ENCODE results near the gene FYN. TPM values are rescaled to one million over a fixed set of nuclear protein-coding genes. Genes with fewer than 3 reads are reported as not detected.

The FYN gene
- total RNA-seq, 2 donors from 2014 or later: 287 to 304 TPM

DNA sequence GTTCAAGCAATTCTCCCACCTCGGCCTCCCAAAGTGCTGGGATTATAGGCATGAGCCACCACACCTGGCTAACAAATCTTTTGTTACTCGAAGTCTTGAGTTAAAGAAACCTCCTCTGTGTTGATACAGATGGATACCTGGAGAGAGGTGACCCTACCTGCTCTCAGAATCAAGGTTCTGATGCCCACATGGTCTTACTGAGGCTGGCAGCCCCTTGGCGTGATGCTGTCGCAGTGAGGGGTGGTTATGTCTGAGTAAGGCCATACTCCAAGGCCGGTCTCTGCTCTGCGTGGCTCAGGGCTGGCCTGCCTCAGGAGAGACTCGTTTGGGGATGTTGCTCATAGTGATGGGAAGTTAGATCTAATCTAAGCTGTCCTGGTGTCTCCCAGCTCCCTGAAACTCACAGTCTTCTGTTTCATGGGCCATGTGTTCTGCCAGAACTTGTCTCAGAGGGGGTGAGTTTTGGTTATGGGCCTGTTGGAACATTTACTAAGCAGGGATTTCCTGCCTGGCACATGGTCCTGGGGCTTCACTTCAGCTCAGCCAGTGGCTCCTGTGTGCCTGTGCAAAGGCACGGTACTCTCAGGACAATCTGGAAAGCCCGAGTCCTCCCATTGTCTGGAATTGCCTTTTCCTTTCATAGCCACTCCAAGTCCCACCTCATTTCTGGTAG lies 250.1 kb downstream of the FYN start:
- Mint-ChIP-seq H3K9me3 (no peaks in the 10 kb centered on the region), H3K36me3 (no peaks in the 10 kb centered on the region), H3K27ac (no peak overlapping the region)
- ATAC-seq (no peak), DNase-seq (ENCODE audit: low spot score in 2 of 2) (no peak)

DNA sequence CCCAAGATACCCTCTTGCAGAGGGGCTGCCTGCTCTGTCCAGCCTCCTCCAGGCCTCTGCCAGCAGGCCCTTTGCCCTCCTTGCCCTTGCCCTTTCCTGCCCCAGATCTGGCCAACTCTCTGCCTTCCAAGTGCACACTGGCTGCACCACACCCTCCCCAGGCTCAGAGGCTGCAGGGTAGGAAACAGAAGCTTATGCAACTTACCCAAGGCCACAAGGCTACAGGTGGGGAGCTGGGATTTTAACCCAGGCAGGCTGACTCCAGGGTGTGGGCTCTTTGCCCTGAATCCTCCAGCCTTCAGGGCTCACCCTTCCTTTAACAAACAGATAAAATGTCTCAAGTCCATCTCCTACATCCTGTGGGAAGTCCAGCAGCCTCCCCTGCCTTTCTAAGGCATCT lies 253.1 kb downstream of the FYN start:
- Mint-ChIP-seq H3K27ac (no peak overlapping the region), H3K9me3 (no peaks in the 10 kb centered on the region), H3K36me3 (no peaks in the 10 kb centered on the region)
- DNase-seq (ENCODE audit: low spot score in 2 of 2): no peak
- ATAC-seq: no peak

DNA sequence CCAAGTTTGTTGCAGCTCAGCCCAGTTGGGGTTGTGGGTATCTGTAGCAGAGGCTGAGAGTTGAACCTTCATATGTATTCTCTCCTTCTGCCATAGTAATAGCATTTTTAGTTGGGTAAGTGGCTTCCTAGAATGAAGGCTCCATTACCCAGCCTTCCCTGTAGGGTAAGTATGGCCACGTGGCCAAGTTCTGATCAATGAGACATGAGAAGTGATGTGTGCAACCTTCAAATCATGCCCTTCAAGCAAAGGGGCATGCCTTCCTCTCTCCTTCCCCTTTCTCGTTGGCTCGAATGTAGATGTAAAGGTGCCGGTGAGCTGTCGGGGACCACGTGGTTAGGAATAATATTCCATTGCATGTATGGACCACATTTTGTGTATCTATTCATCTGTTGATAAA lies 254.8 kb downstream of the FYN start:
- no peaks in the 10 kb centered on the region for H3K9me3 Mint-ChIP-seq
- H3K27ac Mint-ChIP-seq: no peak overlapping the region
- ATAC-seq: no peak
- no peaks in the 10 kb centered on the region for H3K36me3 Mint-ChIP-seq
- no peak for DNase-seq (ENCODE audit: low spot score in 2 of 2)

DNA sequence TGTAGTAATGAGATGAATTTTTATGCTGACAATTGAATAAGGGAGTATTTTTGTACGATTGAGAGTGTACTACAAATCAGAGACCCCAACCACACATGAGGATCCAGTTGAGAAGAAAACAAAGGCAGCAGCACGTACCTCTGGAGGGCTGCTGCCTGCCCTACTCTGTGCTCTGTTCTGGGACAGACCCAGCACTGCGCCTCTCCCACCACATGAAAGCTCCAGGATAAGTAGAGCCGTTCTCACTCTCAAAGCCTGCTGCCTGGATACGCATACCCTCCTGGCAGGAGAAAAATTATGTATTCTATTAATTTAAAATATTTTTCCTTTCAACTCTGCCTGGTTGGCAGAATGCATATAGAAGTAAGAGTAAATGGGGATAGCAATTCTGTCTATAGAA lies 256.1 kb downstream of the FYN start:
- H3K36me3 Mint-ChIP-seq: peaks cover 5 to 9% of the 10 kb centered on the region in 2 donors
- no peak for ATAC-seq
- no peak for DNase-seq (ENCODE audit: low spot score in 2 of 2)
- H3K9me3 Mint-ChIP-seq: peaks cover 0 to 5% of the 10 kb centered on the region in 2 donors
- no peak overlapping the region for H3K27ac Mint-ChIP-seq

DNA sequence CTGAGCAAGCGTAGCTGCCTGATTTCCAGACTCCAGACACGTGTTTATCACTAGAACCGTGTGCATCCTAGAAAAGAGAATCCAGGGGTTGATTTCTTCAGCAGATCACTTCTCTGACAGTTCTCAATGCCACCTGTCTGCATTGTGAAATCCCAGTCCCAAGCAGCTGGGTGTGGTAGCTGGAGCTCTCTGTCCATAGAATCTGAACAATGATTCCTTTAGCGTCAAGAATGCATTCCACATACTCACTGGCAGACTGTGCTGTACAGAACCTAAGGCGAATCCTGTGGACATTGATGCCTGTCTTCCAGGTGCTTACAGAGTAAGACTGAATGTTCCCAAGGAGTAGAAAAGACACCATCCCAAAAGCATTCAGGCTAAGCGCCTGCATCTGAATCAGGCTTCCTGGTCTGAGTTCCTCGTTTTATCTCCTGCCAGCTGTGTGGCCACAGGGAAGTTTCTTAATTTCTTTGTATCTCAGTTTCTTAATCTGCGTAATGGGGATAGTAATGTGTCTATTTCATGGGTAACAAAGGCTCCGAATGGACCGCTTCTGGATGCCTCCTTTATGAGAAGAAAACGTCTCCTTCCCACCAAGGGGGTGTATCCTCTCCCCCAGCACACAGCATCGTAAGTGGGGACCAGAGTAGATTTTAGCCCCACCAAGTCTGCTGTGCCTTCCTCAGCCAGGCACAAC lies 257.2 kb downstream of the FYN start:
- ATAC-seq (no peak), DNase-seq (ENCODE audit: low spot score in 2 of 2) (no peak)
- Mint-ChIP-seq H3K27ac (no peak overlapping the region), H3K9me3 (peaks cover 0 to 5% of the 10 kb centered on the region in 2 donors), H3K36me3 (peaks cover 5 to 11% of the 10 kb centered on the region in 2 donors)

DNA sequence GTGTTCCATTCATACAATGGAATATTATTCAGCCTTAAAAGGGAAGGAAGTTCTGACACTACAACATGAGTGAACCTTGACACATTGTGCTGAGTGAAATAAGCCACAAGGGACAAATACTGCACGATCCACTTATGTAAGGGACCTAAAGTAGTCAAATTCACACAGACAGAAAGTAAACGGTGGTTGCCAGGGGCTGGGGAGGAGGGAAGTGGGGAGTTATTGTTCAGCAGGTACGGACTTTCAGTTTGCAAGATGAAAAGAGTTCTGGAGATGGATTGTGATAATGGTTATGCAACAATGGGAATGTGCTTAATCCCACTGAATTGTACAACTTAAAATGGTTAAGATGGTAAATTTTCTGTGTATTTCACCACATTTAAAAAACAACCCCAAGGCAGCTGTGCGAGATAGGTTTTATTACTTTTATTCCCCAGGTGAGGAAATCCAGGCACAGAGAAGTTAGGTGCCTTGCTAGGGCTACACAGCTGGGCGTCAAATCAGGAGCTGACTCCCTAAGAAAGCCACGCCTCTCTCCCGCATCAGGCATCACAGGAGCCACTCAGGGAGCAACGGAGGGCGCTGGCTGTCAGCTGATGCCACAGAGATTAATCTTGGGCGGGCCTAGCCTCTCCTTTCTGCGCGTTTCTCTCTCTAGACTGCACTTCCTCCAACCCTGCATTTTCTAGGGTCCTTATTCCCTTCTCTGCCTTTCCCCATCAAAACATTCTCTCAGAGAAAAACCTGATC lies 258.2 kb downstream of the FYN start:
- H3K36me3 Mint-ChIP-seq: peaks cover 5 to 11% of the 10 kb centered on the region in 2 donors
- H3K9me3 Mint-ChIP-seq: peaks cover 0 to 5% of the 10 kb centered on the region in 2 donors
- no peak overlapping the region for H3K27ac Mint-ChIP-seq
- ATAC-seq (no peak), DNase-seq (ENCODE audit: low spot score in 2 of 2) (no peak)

DNA sequence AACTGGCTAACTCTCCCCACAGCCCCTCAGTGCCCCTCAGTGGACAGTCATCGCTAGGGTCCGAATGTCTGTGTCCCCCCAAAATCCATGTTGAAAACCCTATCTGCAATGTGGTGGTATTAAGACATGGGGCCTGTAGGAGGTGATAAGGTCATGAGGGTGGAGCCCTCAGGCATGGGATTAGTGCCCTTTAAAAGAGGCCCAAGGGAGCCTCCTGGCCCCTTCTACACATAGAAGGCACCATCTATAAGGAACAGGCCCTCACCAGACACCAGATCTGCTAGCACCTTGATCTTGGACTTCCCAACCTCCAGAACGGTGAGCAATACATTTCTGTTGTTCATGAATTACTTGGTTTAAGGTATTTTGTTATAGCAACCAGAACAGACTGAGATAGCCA lies 260.9 kb downstream of the FYN start:
- ATAC-seq (no peak), DNase-seq (ENCODE audit: low spot score in 2 of 2) (no peak)
- peaks cover 0 to 5% of the 10 kb centered on the region in 2 donors for H3K9me3 Mint-ChIP-seq
- no peak overlapping the region for H3K27ac Mint-ChIP-seq
- H3K36me3 Mint-ChIP-seq: peaks cover 5 to 11% of the 10 kb centered on the region in 2 donors

DNA sequence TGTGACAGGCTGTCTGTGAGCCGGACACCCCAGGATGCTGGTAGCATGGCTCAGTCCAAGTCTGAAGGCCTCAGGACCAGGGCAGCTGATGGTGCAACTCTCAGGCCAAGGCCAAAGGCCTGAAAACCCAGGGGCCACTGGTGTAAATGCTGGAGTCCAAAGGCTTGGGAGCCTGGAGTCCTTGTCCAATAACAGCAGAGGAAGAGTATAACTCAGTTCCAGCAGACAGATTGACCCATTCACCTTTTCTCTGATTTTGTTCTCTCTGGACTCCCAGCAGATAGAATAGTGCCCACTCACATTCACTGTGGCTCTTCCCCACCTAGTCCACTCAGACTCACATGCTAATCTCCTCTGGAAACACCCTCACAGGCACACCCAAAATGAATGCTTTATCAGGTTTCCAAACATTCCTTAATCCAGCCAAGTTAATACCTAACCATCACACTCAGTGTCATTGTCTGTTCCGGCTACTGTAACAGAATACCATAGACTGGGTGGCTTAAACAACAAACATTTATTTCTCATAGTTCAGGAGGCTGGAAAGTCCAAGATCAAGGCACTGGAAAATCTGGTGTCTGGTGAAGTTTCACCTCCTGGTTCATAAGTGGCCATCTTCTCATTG lies 262.6 kb downstream of the FYN start:
- Mint-ChIP-seq H3K9me3 (peaks cover 0 to 5% of the 10 kb centered on the region in 2 donors), H3K36me3 (peaks cover 5 to 11% of the 10 kb centered on the region in 2 donors), H3K27ac (no peak overlapping the region)
- DNase-seq (ENCODE audit: low spot score in 2 of 2): no peak
- no peak for ATAC-seq

Other genes starting within 250 kb of the FYN start
- gene CCN6, start 180.7 kb upstream of the FYN start, total RNA-seq: not detected
- 10 to 100 TPM; 16.4 to 26.9 TPM for gene TUBE1, start 214.0 kb upstream of the FYN start, total RNA-seq
- 1 to 10 TPM; 1.3 to 6.3 TPM for gene FAM229B, start 214.1 kb upstream of the FYN start, total RNA-seq

Measured in activated naive CD4-positive, alpha-beta T cell treated with anti-CD3 and anti-CD28 coated beads, Interleukin-2, amount 50 U/mL, for 72 hours (primary cell).